Measurements from ENCODE around the gene MAPKAPK5.
"Not testable (repeated sequence)": the region's sequence is repeated elsewhere in the genome, so short reads cannot be mapped to it uniquely, and the experiment has no call there.

Gene MAPKAPK5

GRCh38 chr12:111828338-111828979 lies 13.6 kb upstream of the MAPKAPK5 start:
- no peak for DNase-seq

GRCh38 chr12:111829635-111830034 lies 12.4 kb upstream of the MAPKAPK5 start:
- not testable (repeated sequence) for DNase-seq

DNA sequence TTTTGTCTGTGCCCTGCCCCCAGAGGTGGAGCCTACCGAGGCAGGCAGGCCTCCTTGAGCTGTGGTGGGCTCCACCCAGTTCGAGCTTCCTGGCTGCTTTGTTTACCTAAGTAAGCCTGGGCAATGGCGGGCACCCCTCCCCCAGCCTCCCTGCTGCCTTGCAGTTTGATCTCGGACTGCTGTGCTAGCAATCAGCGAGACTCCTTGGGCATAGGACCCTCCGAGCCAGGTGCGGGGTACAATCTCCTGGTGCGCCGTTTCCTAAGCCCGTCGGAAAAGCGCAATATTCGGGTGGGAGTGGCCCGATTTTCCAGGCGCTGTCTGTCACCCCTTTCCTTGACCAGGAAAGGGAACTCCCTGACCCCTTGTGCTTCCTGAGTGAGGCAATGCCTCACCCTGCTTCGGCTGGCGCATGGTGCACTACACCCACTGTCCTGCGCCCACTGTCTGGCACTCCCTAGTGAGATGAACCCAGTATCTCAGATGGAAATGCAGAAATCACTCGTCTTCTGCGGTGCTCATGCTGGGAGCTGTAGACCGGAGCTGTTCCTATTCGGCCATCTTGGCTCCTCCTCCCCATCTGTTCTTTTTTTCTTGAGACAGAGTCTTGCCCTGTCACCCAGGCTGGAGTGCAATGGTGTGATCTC lies 7.2 kb upstream of the MAPKAPK5 start:
- not testable (repeated sequence) for DNase-seq

DNA sequence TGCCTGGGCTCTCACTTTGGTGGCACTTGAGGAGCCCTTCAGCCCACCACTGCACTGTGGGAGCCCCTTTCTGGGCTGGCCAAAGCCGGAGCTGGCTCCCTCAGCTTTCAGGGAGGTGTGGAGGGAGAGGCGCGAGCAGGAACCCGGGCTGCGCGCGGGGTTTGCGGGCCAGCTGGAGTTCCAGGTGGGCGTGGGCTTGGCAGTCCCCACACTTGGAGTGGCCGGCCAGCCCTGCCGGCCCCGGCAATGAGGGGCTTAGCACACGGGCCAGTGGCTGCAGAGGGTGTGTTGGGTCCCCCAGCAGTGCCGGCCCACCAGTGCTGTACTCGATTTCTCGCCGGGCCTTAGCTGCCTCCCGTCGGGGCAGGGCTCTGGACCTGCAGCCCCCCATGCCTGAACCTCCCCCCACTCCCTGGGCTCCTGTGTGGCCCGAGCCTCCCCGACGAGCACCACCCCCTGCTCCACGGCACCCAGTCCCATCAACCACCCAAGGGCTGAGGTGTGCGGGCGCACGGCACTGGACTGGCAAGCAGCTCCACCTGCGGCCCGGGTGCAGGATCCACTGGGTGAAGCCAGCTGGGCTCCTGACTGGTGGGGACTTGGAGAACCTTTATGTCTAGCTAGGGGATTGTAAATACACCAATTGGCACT lies 6.4 kb upstream of the MAPKAPK5 start:
- not testable (repeated sequence) for DNase-seq

GRCh38 chr12:111838353-111838752 lies 3.7 kb upstream of the MAPKAPK5 start:
- no peak for DNase-seq

DNA sequence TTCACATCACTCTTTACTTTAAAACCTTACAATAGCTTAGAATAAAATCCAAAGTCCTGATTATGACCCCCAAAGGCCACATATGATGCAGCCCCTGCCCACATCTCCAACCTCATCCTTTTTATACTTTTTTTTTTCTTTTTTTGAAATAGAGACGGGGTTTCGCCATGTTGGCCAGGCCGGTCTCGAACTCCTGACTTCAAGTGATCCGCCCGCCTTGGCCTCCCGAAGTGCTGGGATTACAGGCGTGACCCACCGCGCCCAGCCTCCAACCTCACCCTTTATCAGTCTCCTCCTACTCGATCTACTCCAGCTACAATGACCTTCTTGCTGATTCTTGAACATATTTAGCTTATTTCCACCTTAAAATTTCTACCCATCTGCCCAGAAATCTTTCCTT lies 1.2 kb upstream of the MAPKAPK5 start:
- no peak for DNase-seq

- no peak for DNase-seq
Observed at GRCh38 chr12:111841236-111841749, 735 bp upstream of the MAPKAPK5 start.

- DNase-seq, result no peak
Observed at GRCh38 chr12:111842556-111843396, 748 bp downstream of the MAPKAPK5 start.

DNA sequence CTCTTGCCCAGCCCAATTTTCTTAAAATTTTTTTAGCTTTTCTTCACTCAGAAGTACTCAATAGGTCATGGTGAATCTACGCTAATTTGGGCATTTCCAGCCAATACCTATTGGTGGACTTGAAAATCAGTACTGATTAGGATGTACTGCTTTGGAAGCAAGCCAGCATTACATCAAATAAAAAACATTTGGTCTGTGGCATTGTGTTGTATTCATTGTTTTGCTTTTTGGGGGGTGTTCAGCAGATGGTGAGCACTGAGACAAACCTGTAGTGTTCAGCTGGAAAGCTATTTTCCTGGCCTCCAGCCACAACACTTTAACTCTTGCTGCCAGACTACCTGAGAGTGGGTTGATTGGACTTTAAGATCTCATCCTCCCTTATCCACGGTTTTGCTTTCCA lies 4.0 kb downstream of the MAPKAPK5 start:
- no peak for DNase-seq

GRCh38 chr12:111850526-111850925 lies 8.5 kb downstream of the MAPKAPK5 start:
- DNase-seq, result no peak

DNA sequence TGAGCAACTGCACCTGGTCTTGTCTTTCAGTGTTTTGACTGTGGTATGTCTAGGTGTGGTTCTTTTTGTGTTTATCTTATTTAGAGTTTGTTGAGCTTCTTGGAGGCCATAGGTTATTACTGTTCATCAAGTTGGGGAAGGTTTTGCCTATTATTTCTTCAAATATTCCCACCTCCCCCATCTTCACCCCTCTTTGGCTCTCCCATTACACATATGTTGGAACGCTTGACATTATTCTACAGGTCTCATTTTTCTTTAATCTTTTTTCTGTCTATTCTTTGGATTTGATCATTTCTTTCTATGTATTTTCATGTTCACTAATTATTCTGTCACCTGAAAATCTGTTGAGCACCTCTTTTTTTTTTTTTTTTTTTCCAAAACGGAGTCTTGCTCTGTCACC lies 16.2 kb downstream of the MAPKAPK5 start:
- no peak for DNase-seq

GRCh38 chr12:111858778-111859177 lies 16.8 kb downstream of the MAPKAPK5 start:
- DNase-seq, result no peak

GRCh38 chr12:111864913-111865312 lies 22.9 kb downstream of the MAPKAPK5 start:
- no peak for DNase-seq

- DNase-seq, result no peak
Observed at GRCh38 chr12:111867531-111867930, 25.5 kb downstream of the MAPKAPK5 start.

DNA sequence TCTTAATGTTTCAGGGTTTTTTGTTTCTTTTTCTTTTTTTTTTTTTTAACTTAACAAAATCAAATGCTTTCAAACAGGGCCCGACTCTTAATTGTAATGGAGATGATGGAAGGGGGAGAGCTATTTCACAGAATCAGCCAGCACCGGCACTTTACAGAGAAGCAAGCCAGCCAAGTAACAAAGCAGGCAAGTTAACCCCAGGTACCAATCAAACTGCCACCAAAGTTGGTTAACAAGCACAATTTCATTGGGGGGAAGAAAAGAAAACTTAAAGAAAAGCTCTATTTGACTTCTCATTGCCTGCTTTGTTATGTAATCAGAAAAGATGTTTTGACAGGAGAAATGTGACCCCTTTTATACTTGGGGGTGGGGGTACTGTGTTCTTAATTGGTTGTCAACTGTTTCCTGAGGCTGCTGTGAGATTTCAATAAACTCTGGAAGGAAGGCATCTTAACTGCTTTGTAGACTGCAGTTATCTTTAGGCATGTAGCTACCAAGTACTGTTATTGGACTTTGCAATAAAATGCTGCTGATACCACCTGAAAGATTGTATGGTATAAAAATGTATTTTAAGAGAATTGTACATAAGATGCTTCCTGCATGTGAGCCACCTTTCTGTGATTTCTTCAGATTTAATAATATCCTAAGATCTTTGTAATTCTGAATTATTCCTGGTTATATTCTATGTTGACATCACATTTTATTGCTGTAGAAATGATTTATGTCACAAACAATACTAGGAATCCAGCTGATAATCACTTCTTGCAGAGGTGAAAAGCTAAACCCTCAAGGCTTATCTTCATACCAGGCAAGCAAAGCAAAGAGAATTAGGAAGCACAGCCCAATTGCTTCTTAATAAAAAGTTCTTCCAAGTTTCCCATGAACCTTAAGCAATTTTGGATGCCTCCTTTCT lies 26.9 kb downstream of the MAPKAPK5 start:
- no peak for DNase-seq

DNA sequence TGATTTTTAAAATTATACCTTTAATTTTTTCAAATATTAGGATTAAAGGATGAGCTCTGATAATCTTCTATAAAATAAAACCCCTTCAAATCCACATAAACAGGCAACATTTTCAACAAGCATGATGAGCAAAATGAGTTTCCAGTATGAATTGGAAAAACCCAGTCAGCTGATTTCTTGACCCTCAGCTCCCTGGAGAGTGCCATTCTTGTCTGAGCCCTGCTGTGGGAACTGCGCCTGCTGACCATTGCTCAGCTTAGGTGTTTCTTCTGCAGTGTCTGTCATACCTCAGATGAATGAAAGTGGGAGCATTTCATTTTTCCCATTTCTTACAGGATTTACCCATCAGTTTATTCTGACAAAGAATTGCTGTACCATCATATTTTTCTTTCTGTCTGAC lies 27.6 kb downstream of the MAPKAPK5 start:
- no peak for DNase-seq

- no peak for DNase-seq
Observed at GRCh38 chr12:111870216-111870615, 28.2 kb downstream of the MAPKAPK5 start.

DNA sequence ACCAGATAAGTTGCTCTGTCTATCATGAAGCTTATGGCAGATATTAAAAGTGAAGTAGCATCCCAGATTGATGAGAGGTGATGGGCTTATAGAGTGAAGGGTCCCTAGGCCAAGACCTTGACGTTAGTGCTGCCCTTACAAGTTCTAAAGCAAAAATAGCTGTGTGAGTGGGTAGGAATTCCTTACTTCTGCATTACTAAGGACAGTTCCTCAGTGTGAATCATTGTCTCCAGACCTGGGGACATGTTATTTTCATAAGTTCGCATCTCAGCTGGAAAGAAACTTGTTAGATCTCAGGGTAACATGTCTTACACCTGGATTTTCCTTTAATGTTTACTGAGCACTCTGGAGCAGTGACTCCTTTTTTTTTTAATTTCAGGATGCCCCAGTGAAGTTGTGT lies 28.7 kb downstream of the MAPKAPK5 start:
- no peak for DNase-seq

DNA sequence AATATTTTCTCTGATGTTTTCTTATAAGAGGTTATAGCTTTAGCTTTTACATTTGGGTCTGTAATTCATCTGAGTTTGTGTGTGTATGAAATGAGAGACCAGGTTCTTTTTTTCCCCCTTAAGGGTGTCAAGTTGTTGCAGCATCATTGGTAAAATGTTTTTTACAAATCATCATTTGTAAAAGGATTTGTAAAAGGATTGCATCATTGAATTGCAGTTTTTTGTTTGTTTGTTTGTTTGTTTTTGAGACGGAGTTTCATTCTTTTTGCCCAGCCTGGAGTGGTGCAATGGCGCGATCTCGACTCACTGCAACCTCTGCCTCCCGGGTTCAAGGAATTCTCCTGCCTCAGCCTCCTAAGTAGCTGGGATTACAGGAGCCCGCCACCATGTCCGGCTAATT lies 31.1 kb downstream of the MAPKAPK5 start:
- no peak for DNase-seq

DNA sequence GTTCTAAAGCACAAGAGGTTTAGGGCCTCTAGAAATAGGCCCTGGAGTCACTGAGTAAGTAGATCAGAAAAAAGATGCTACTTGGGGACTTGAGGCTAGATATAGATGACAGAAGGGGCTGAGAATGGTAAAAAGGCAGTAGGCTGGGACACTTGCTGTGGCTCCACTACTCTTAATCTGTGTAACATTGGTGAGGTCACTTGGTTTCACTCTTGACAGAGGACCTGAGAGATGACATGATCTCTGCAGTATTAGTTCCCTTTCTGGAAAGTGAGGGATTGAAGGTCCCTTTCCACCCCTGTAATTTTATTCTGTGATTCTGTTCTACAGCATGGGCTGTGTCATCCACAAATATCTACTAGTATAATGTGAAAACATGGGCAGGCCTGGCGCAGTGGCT lies 39.7 kb downstream of the MAPKAPK5 start:
- no peak for DNase-seq

GRCh38 chr12:111886662-111887545 lies 44.9 kb downstream of the MAPKAPK5 start:
- DNase-seq, result no peak

Measured in fibroblast of skin of right biceps (primary cell).